ENCODE results near the gene ZBTB49. TPM values are rescaled to one million over a fixed set of nuclear protein-coding genes. Genes with fewer than 3 reads are reported as not detected.

The ZBTB49 gene
- total and polyA plus RNA-seq, 2 donors (not counting 3 experiments of a cell fraction or from before 2014, with no cell fraction given): 3.8 to 5.8 TPM

DNA sequence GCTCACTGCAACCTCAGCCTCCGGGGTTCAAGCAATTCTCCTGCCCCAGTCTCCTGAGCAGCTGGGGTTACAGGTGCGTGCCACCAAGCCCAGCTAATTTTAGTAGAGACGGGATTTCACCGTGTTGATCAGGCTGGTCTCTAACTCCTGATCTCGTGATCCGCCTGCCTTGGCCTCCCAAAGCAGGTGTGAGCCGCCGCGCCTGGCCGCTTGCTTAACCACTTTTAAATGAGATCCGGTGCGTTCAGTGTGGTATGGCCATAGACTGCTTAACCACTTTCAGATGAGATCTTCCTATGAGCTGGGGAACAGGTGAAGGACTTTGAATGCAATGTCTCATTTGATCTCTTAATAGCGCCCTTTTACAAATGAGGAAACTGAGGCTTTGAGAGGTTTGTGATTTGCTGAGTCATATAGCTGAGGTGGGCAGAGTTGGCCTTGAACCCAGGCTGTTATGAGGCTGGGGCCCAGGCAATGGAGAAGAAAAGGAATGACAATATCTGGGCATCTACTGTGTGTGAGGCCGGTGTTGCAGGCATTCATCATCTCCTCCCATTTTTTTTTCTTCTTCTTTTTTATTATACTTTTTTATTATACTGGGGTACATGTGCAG, 55.0 kb downstream of the ZBTB49 start:
- intact Hi-C loops (cut with micrococcal nuclease) (no loop called here), dilution Hi-C loops (cut with MboI; ENCODE audit: extremely low pct_ligation_motif_present, low sequenced_read_pairs) (no loop called here)
- no peak overlapping the region for H3K4me3 ChIP-seq (replicated peaks in 1 of 3; ENCODE audit: insufficient read depth in 1 of 3, low read depth in 1 of 3, low read length in 3 of 3)
- H2AFZ ChIP-seq (ENCODE audit: low read depth, low read length): no peak overlapping the region
- no peaks in the 10 kb centered on the region for H3K27me3 ChIP-seq (ENCODE audit: control insufficient read depth in 2 of 2, insufficient read depth in 2 of 2, low read length in 2 of 2)
- DNase-seq (ENCODE audit: low read depth, low spot score) (no peak), FAIRE-seq (no peak)
- H3K9ac ChIP-seq (replicated peaks; ENCODE audit: extremely low read depth, insufficient read depth, low read length): no peak overlapping the region
- H3K79me2 ChIP-seq (ENCODE audit: control insufficient read depth, insufficient read depth, low read length): no peaks in the 10 kb centered on the region
- no peaks in the 10 kb centered on the region for H3K4me1 ChIP-seq (ENCODE audit: control insufficient read depth, extremely low read depth, insufficient read depth, low read length)
- no peaks in the 10 kb centered on the region for H3K36me3 ChIP-seq (ENCODE audit: control insufficient read depth in 2 of 2, extremely low read depth in 1 of 2, insufficient read depth in 2 of 2, low read length in 2 of 2)
- H3K27ac ChIP-seq (ENCODE audit: insufficient read depth, low read depth, low read length): no peak overlapping the region
- H3K4me2 ChIP-seq (ENCODE audit: insufficient read depth, low read length): no peak overlapping the region
- H3K9me3 ChIP-seq (replicated peaks; ENCODE audit: control insufficient read depth, insufficient read depth, low read length): no peaks in the 10 kb centered on the region
- ChIA-PET POLR2A (no interaction called here), CTCF (interaction anchor here (2.2 kb wide), 1 partner anchor 85 kb away, joined by 5 read pairs; no protein-coding TSS in a partner anchor)
- BruUV-seq (replicated peaks): no TSS peak
- H3K9me1 ChIP-seq (replicated peaks; ENCODE audit: control insufficient read depth, extremely low read depth, insufficient read depth, low read length): no peaks in the 10 kb centered on the region
- no peaks in the 10 kb centered on the region for H4K20me1 ChIP-seq (replicated peaks; ENCODE audit: control insufficient read depth, extremely low read depth, insufficient read depth, low read length)
- no peak for TF ChIP-seq POLR2AphosphoS5 (IDR thresholded peaks at IDR 0.05; ENCODE audit: insufficient read depth, low read depth, low read length)
- TF ChIP-seq, protein P1, sequence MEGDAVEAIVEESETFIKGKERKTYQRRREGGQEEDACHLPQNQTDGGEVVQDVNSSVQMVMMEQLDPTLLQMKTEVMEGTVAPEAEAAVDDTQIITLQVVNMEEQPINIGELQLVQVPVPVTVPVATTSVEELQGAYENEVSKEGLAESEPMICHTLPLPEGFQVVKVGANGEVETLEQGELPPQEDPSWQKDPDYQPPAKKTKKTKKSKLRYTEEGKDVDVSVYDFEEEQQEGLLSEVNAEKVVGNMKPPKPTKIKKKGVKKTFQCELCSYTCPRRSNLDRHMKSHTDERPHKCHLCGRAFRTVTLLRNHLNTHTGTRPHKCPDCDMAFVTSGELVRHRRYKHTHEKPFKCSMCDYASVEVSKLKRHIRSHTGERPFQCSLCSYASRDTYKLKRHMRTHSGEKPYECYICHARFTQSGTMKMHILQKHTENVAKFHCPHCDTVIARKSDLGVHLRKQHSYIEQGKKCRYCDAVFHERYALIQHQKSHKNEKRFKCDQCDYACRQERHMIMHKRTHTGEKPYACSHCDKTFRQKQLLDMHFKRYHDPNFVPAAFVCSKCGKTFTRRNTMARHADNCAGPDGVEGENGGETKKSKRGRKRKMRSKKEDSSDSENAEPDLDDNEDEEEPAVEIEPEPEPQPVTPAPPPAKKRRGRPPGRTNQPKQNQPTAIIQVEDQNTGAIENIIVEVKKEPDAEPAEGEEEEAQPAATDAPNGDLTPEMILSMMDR (IDR thresholded peaks at IDR 0.05; ENCODE audit: extremely low read depth in 1 of 2, insufficient read depth in 1 of 2, low read depth in 1 of 2, low read length in 2 of 2): no peak

- intact Hi-C loops (cut with micrococcal nuclease): no loop called here
- no peaks in the 10 kb centered on the region for H3K9me1 ChIP-seq (replicated peaks; ENCODE audit: control insufficient read depth, extremely low read depth, insufficient read depth, low read length)
- H3K9me3 ChIP-seq (replicated peaks; ENCODE audit: control insufficient read depth, insufficient read depth, low read length): no peaks in the 10 kb centered on the region
- H3K4me1 ChIP-seq (ENCODE audit: control insufficient read depth, extremely low read depth, insufficient read depth, low read length): no peaks in the 10 kb centered on the region
- BruUV-seq (replicated peaks): no TSS peak
- FAIRE-seq (no peak), DNase-seq (ENCODE audit: low read depth, low spot score) (no peak)
- H3K27ac ChIP-seq (ENCODE audit: insufficient read depth, low read depth, low read length): no peak overlapping the region
- TF ChIP-seq GATA2 (IDR thresholded peaks at IDR 0.05; ENCODE audit: insufficient read depth, insufficient read length, low read depth, low read length) (no peak), POLR2A (IDR thresholded peaks at IDR 0.05; ENCODE audit: low read depth, low read length) (no peak), MYC (IDR thresholded peaks at IDR 0.05; ENCODE audit: low read depth, low read length) (no peak), EZH2 (IDR thresholded peaks at IDR 0.05; ENCODE audit: borderline replicate concordance, low read depth, low read length, severe bottlenecking) (no peak), FOS (IDR thresholded peaks at IDR 0.05; ENCODE audit: borderline replicate concordance, insufficient read depth, low read length) (no peak), JUN (IDR thresholded peaks at IDR 0.05; ENCODE audit: borderline replicate concordance, insufficient read depth, insufficient read length, low read depth) (no peak), POLR2AphosphoS5 (IDR thresholded peaks at IDR 0.05; ENCODE audit: insufficient read depth, low read depth, low read length) (no peak)
- TF ChIP-seq, protein P2, sequence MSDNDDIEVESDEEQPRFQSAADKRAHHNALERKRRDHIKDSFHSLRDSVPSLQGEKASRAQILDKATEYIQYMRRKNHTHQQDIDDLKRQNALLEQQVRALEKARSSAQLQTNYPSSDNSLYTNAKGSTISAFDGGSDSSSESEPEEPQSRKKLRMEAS (IDR thresholded peaks at IDR 0.05; ENCODE audit: insufficient read depth, insufficient read length): no peak
- TF ChIP-seq, protein P1 (IDR thresholded peaks at IDR 0.05; ENCODE audit: extremely low read depth in 1 of 2, insufficient read depth in 1 of 2, low read depth in 1 of 2, low read length in 2 of 2): no peak
- dilution Hi-C loops (cut with MboI; ENCODE audit: extremely low pct_ligation_motif_present, low sequenced_read_pairs): no loop called here
- H2AFZ ChIP-seq (ENCODE audit: low read depth, low read length): no peak overlapping the region
- H3K4me3 ChIP-seq (replicated peaks in 1 of 3; ENCODE audit: insufficient read depth in 1 of 3, low read depth in 1 of 3, low read length in 3 of 3): no peak overlapping the region
- no peak overlapping the region for H3K9ac ChIP-seq (replicated peaks; ENCODE audit: extremely low read depth, insufficient read depth, low read length)
- no peaks in the 10 kb centered on the region for H3K36me3 ChIP-seq (ENCODE audit: control insufficient read depth in 2 of 2, extremely low read depth in 1 of 2, insufficient read depth in 2 of 2, low read length in 2 of 2)
- H3K27me3 ChIP-seq (ENCODE audit: control insufficient read depth in 2 of 2, insufficient read depth in 2 of 2, low read length in 2 of 2): no peaks in the 10 kb centered on the region
- no peaks in the 10 kb centered on the region for H3K79me2 ChIP-seq (ENCODE audit: control insufficient read depth, insufficient read depth, low read length)
- no peaks in the 10 kb centered on the region for H4K20me1 ChIP-seq (replicated peaks; ENCODE audit: control insufficient read depth, extremely low read depth, insufficient read depth, low read length)
- H3K4me2 ChIP-seq (ENCODE audit: insufficient read depth, low read length): no peak overlapping the region
- CTCF ChIA-PET: no interaction called here
- POLR2A ChIA-PET: no interaction called here
These were observed 57.5 kb downstream of the ZBTB49 start for GRCh38 chr4:4347585-4347984.

Data from endothelial cell of umbilical vein (primary cell).